ENCODE data around the gene CTNNA1.

GRCh38 chr5:138875946-138876345 lies 122.7 kb downstream of the CTNNA1 start:
- no peak for TF ChIP-seq CTCF (IDR thresholded peaks at IDR 0.05; ENCODE audit: low read depth, low read length)
- TF ChIP-seq POLR2A (IDR thresholded peaks at IDR 0.05; ENCODE audit: extremely low read depth, insufficient read length) = no peak
- no peak for TF ChIP-seq MYC (IDR thresholded peaks at IDR 0.05; ENCODE audit: low read depth, low read length)

All from NB4 (cell line).